HEK293T (cell line): ENCODE measurements around the gene SORBS1.

Source experiments
- CTCF ChIA-PET: fragments of 350-600 bp; formaldehyde crosslinking; extraction: SDS; loops from one replicate; lab custom pipeline; 2021; ENCODE audit warnings: antibody characterized with exemption, inconsistent platforms; lab: Yijun Ruan, JAX
- POLR2A ChIA-PET: fragments of 350-600 bp; formaldehyde crosslinking; extraction: SDS; loops from one replicate; lab custom pipeline; 2020; ENCODE audit warnings: antibody characterized with exemption, inconsistent platforms; lab: Yijun Ruan, JAX
- DNase-seq: peaks from one replicate; pipeline ENCODE4 v3.0.0; 2012; ENCODE audit warnings: mixed read lengths; ENCODE audit errors: extremely low spot score
- ARNT ChIP-seq: fragments of 450-650 bp; IDR thresholded peaks from 2 replicates; pipeline ENCODE4 v1.6.1; 2017; ENCODE audit warnings: mild to moderate bottlenecking
- BHLHE40 ChIP-seq: fragments of 450-650 bp; IDR thresholded peaks from 2 replicates; pipeline ENCODE4 v1.6.1; 2016; ENCODE audit warnings: mild to moderate bottlenecking, moderate library complexity, borderline replicate concordance
- CTBP1 ChIP-seq: fragments of 450-650 bp; IDR thresholded peaks from 2 replicates; pipeline ENCODE4 v1.6.1; 2016; ENCODE audit warnings: borderline replicate concordance
- ELF4 ChIP-seq: fragments of 450-650 bp; IDR thresholded peaks from 2 replicates; pipeline ENCODE4 v1.6.1; 2017; ENCODE audit warnings: antibody characterized with exemption
- FOXA1 ChIP-seq: fragments of 450-650 bp; IDR thresholded peaks from 2 replicates; pipeline ENCODE4 v1.6.1; 2016; ENCODE audit warnings: mild to moderate bottlenecking
- FOXK2 ChIP-seq: fragments of 450-650 bp; IDR thresholded peaks from 2 replicates; pipeline ENCODE4 v1.6.1; 2016; ENCODE audit warnings: mild to moderate bottlenecking
- FOXM1 ChIP-seq: fragments of 450-650 bp; IDR thresholded peaks from 2 replicates; pipeline ENCODE4 v1.6.1; 2017; ENCODE audit warnings: mild to moderate bottlenecking, borderline replicate concordance
- HDGF ChIP-seq: fragments of 450-650 bp; IDR thresholded peaks from 2 replicates; pipeline ENCODE4 v1.6.1; 2017; ENCODE audit warnings: antibody characterized with exemption, borderline replicate concordance
- L3MBTL2 ChIP-seq: fragments of 450-650 bp; conservative IDR thresholded peaks from 2 replicates; pipeline ENCODE4 v1.6.1; 2016; ENCODE audit warnings: mild to moderate bottlenecking
- LEF1 ChIP-seq: fragments of 450-650 bp; IDR thresholded peaks from 2 replicates; pipeline ENCODE4 v1.6.1; 2017; ENCODE audit warnings: mild to moderate bottlenecking, borderline replicate concordance
- NFRKB ChIP-seq: fragments of 450-650 bp; IDR thresholded peaks from 2 replicates; pipeline ENCODE4 v1.6.1; 2016; ENCODE audit warnings: mild to moderate bottlenecking, moderate library complexity
- SP1 ChIP-seq: fragments of 450-650 bp; IDR thresholded peaks from 2 replicates; pipeline ENCODE4 v1.6.1; 2017
- SUZ12 ChIP-seq: fragments of 450-650 bp; IDR thresholded peaks from 2 replicates; pipeline ENCODE4 v1.6.1; 2016; ENCODE audit warnings: mild to moderate bottlenecking
- TARDBP ChIP-seq: fragments of 450-650 bp; IDR thresholded peaks from 2 replicates; pipeline ENCODE4 v1.6.1; 2016
- ZNF384 ChIP-seq: fragments of 450-650 bp; IDR thresholded peaks from 2 replicates; pipeline ENCODE4 v1.6.1; 2016
- TF ChIP-seq, protein P1 (sequence below): fragments of 450-650 bp; IDR thresholded peaks from 2 replicates; pipeline ENCODE4 v1.6.1; 2016

The SORBS1 gene

DNA sequence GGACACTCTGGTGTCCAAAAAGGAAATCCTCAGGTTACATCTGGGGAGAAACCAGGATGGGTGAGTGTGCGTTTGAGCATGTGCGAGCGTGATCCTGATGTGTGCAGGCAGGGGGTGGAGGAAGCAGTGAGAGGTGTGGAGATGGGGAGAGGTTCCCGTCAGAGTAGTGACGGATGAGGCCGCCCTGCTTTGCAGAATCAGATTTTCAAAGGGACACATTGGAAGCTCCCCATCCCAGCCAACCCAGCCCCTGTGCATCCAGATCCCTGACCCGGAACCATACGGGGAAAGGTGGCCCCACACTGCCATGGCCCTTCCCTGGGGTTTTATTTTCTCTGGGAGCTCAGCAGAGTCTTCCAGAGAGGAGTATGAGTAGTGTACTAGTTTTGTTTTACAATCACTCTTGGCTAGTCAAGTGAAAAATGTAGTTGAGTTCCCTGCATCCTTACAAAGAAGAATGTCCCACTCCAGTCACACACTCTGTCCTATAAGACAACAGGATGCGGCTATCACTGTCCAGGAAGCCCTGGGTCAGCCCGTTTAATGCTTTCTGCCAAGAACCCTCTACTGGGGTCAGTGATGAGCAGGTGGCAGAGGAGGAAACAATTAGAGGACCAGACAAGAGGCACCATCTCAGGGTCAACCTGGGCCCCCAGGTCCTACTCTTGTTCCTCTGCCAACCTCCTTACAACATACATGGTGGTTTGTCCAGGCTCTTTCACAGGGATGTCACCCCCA is 223.6 kb downstream of the SORBS1 start:
- CTCF ChIA-PET = no interaction called here
- no peak for DNase-seq
- POLR2A ChIA-PET = no interaction called here
- TF ChIP-seq CTBP1 = no peak
- TF ChIP-seq HDGF = no peak
- no peak for TF ChIP-seq FOXM1
- TF ChIP-seq SP1 = no peak
- no peak for TF ChIP-seq FOXA1
- TF ChIP-seq FOXK2 = no peak
- TF ChIP-seq, protein P1, sequence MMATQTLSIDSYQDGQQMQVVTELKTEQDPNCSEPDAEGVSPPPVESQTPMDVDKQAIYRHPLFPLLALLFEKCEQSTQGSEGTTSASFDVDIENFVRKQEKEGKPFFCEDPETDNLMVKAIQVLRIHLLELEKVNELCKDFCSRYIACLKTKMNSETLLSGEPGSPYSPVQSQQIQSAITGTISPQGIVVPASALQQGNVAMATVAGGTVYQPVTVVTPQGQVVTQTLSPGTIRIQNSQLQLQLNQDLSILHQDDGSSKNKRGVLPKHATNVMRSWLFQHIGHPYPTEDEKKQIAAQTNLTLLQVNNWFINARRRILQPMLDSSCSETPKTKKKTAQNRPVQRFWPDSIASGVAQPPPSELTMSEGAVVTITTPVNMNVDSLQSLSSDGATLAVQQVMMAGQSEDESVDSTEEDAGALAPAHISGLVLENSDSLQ = no peak
- TF ChIP-seq ARNT = no peak
- no peak for TF ChIP-seq L3MBTL2
- no peak for TF ChIP-seq BHLHE40
- no peak for TF ChIP-seq TARDBP
- no peak for TF ChIP-seq ELF4

DNA sequence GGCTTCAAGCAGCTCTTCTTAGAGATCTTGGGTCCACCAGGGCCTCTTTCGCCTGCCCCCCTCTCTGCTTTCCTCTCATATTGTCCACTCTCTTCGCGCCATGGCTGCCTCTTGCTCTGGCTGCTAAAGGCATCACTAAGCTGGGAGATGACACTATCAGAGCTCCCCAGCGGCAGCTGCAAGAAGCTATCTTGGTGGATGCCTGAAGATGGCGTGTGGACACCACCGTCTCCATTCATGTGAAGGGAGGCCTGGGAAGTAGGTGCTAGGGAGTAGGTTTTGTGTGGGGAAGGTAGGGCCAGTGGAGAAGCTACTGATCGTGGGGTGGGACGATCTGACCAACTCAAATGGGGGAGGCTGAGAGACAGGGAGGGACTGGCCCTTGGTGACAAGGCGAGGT is 224.5 kb downstream of the SORBS1 start:
- ChIA-PET CTCF (no interaction called here), POLR2A (no interaction called here)
- no peak for DNase-seq
- TF ChIP-seq ELF4 (no peak), ZNF384 (no peak), FOXA1 (no peak), L3MBTL2 (no peak), CTBP1 (no peak), SP1 (no peak), ARNT (no peak), SUZ12 (no peak), FOXM1 (no peak), LEF1 (no peak), NFRKB (no peak), HDGF (no peak), TARDBP (no peak), BHLHE40 (no peak), FOXK2 (no peak)
- TF ChIP-seq, protein P1 = no peak

DNA sequence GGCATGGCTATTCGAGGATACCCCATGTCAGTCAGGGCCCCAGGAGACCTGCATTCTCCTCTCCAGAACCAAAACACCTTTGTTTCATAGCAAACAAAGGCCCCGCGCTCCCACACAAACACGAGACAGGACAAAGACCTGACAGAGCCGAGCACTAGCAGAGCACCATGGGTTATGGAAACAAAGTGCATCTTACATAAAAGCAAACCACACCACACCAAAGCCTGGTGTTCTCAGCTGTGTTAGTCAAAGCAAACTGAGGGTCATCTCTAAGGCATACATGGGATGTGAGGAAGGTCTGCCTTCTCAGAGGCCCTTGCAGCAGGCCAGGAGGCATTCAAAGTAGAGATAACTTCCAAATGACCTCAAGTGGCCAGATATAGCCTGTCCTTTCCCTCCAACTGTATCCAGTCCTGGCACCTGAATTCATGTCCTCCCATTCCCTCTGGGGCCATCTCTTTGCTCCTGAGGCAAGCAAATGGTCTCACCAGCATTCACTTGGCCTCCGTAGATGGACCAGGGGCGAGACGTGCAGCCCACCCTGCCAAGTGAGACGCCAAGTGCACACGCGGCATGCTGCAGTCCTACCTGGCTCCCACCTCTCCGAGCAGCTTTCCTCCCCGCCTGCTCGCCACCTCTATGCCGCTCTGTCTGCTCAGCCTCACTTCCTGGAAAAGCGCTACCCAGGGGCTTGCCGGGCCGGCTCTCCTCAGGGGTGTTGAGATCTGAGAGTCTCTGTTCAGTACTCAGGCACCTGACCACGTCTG is 225.1 kb downstream of the SORBS1 start:
- CTCF ChIA-PET = no interaction called here
- TF ChIP-seq FOXM1 = no peak
- no peak for TF ChIP-seq TARDBP
- no peak for TF ChIP-seq ELF4
- no peak for TF ChIP-seq CTBP1
- TF ChIP-seq LEF1 = no peak
- POLR2A ChIA-PET = no interaction called here

DNA sequence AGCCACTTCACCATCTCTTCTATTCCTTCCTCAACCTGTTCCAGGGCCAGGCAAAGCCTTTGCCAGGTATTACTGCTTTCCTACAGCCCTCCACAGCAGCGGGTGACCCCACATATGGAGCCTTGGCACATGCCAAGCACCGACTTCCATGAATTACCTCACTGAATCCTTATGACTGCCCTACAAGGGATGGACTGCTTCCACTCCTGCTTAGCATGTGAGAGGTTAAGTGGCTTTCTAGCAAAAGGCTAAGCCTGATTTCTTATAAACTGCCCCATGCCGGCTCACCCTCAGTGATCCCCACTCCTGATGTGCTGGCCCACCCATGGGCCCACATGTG is 226.4 kb downstream of the SORBS1 start:
- ChIA-PET POLR2A (no interaction called here), CTCF (no interaction called here)
- TF ChIP-seq SUZ12 (no peak), CTBP1 (no peak), L3MBTL2 (no peak), LEF1 (no peak), FOXK2 (no peak), ARNT (no peak), SP1 (no peak)
- TF ChIP-seq, protein P1 = no peak
- DNase-seq = no peak

More for the DNA sequence above, 225.1 kb downstream of the SORBS1 start:
- no peak for DNase-seq

DNA sequence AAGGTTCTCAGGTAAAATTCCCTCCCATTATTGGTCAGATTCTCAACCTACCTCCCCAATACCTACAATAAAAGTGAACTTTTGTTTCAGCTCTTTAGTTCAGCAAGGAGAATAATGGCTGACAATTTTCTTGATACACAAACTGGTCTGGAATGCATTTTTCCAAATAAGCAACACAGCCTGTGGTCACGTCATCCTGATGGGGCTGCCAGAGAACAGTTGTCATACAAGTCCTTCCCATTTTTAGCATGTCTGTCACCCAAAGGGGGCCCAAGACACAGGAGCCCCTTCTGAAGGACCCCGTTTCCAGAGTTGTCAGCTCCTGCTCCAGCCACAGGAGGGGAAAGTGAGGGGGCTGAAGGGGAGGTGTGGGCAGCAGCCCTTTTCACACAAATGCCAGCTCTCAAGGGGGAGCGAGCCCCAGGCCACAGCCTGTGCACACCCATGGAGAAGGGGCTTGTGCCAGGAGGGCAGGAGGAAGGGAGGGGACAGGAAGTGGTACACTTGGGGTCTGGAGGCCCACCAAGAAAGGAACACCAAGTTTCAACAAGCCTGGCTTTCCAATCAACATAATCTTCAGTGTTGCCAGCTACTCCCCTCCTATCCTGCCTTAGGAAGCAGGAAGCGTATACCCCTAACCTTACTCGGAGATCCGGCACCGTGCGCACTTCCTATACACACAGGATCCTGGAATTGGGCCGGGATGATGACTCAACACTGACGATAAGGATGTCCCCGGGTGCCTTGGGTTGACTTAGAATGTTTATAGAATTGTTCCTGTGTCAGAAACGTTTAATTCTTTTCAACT is 227.0 kb downstream of the SORBS1 start:
- TF ChIP-seq FOXA1 (no peak), TARDBP (no peak), FOXM1 (no peak), ARNT (no peak)
- TF ChIP-seq, protein P1 = no peak
- CTCF ChIA-PET = interaction anchor here (0.9 kb wide), 1 partner anchor 29 kb away, joined by 4 read pairs; no protein-coding TSS in a partner anchor
- DNase-seq = no peak
- POLR2A ChIA-PET = no interaction called here
